Amygdala (tissue), 56 donors: ENCODE data around the gene GSK3A.

ENCODE experiments used
- DNase-seq, 56 donors: peaks; one replicate each; lab custom pipeline; 2025; lab: John Stamatoyannopoulos, UW

Gene GSK3A

GRCh38 chr19:42251572-42252358 lies 9.4 kb upstream of the GSK3A start:
- DNase-seq = peak in 1 of 56 donors; percentile 63

- DNase-seq = peak in 40 of 56 donors; percentile 15 to 77 (median 46)
Observed at GRCh38 chr19:42250666-42251531, 8.5 kb upstream of the GSK3A start.

- DNase-seq = peak in 3 of 56 donors; percentile 32 to 61 (median 53)
Observed at GRCh38 chr19:42250183-42250665, 7.8 kb upstream of the GSK3A start.

GRCh38 chr19:42249769-42250168 lies 7.4 kb upstream of the GSK3A start:
- DNase-seq = no peak

- no peak for DNase-seq
Observed at GRCh38 chr19:42249149-42249750, 6.8 kb upstream of the GSK3A start.

GRCh38 chr19:42248270-42249148 lies 6.1 kb upstream of the GSK3A start:
- no peak for DNase-seq

- DNase-seq = no peak
Observed at GRCh38 chr19:42247640-42248199, 5.3 kb upstream of the GSK3A start.

- no peak for DNase-seq
Observed at GRCh38 chr19:42246922-42247639, 4.7 kb upstream of the GSK3A start.

GRCh38 chr19:42246143-42246921 lies 3.9 kb upstream of the GSK3A start:
- peak in 52 of 56 donors; percentile 11 to 91 (median 77) for DNase-seq

GRCh38 chr19:42245231-42245630 lies 2.8 kb upstream of the GSK3A start:
- DNase-seq = no peak

GRCh38 chr19:42244347-42245220 lies 2.2 kb upstream of the GSK3A start:
- DNase-seq = peak; percentile 55 to 97 (median 88)

GRCh38 chr19:42242069-42242511 lies 312 bp downstream of the GSK3A start:
- peak in 2 of 56 donors; percentile 46 to 65 for DNase-seq

GRCh38 chr19:42241279-42241678 lies 1.1 kb downstream of the GSK3A start:
- DNase-seq = no peak

GRCh38 chr19:42239544-42240220 lies 2.7 kb downstream of the GSK3A start:
- DNase-seq = no peak

GRCh38 chr19:42235181-42235580 lies 7.2 kb downstream of the GSK3A start:
- DNase-seq = no peak

GRCh38 chr19:42234364-42234763 lies 8.0 kb downstream of the GSK3A start:
- DNase-seq = no peak
